Endothelial cell of umbilical vein (primary cell): ENCODE results near the gene ADH1C. TPM values are rescaled to one million over a fixed set of nuclear protein-coding genes. Genes with fewer than 3 reads are reported as not detected.

Experiments
- BruUV-seq: library from RNA; stranded (reverse); fragments of 400-500 nt; replicated peaks from 2 replicates; lab custom pipeline; 2021; lab: Mats Ljungman, UMichigan
- CTCF ChIA-PET: fragments of 300-600, 350-600 bp; sonication (Branson Sonifier 250); formaldehyde crosslinking; loops from one replicate; lab custom pipeline; 2021; ENCODE audit warnings: antibody characterized with exemption, inconsistent platforms; lab: Charles Lee
- POLR2A ChIA-PET: fragments of 300-600, 350-600 bp; sonication (Branson Sonifier 250); formaldehyde crosslinking; loops from one replicate; lab custom pipeline; 2021; ENCODE audit warnings: antibody characterized with exemption, inconsistent platforms; lab: Charles Lee
- DNase-seq: peaks from one replicate; pipeline ENCODE4 v3.0.0-alpha.2; 2011; ENCODE audit warnings: low read depth, low spot score
- FAIRE-seq: peaks from 2 replicates; lab custom pipeline; 2011; peaks lifted over from hg19 to GRCh38; lab: Jason Lieb, UNC
- H2AFZ ChIP-seq: 2 replicates; pipeline ENCODE4 v1.6.0; 2012; ENCODE audit warnings: low read depth, low read length, control low read depth, inconsistent platforms
- H3K27ac ChIP-seq: 2 replicates; pipeline ENCODE4 v1.5.1; 2011; ENCODE audit warnings: low read depth, mild to moderate bottlenecking, control low read depth, low read length, moderate library complexity; ENCODE audit not compliant: insufficient read depth
- H3K27me3 ChIP-seq, 2 experiments: 2 replicates each; pipeline versions ENCODE4 v1.6.0 to v1.6.1; 2011; ENCODE audit warnings: low read length in 2 of 2, mixed read lengths in 1 of 2; ENCODE audit not compliant: control insufficient read depth in 2 of 2, insufficient read depth in 2 of 2
- H3K36me3 ChIP-seq, 2 experiments: 2 replicates in 1 of 2; 3 replicates in 1 of 2; pipeline ENCODE4 v1.5.1; 2011; ENCODE audit warnings: low read length in 2 of 2, mild to moderate bottlenecking in 1 of 2, moderate library complexity in 1 of 2; ENCODE audit not compliant: control insufficient read depth in 2 of 2, insufficient read depth in 2 of 2; ENCODE audit errors: extremely low read depth in 1 of 2
- H3K4me1 ChIP-seq: 3 replicates; pipeline ENCODE4 v1.5.1; 2011; ENCODE audit warnings: mild to moderate bottlenecking, low read length; ENCODE audit not compliant: control insufficient read depth, insufficient read depth; ENCODE audit errors: extremely low read depth
- H3K4me2 ChIP-seq: 2 replicates; pipeline ENCODE4 v1.6.1; 2011; ENCODE audit warnings: low read length, control low read depth, mixed read lengths; ENCODE audit not compliant: insufficient read depth
- H3K4me3 ChIP-seq, 3 experiments: fragments of 200-600 bp in 1 of 3; sonication (generic), shearing (Covaris generic) in 1 of 3; replicated peaks in 1 of 3; 2 replicates each; pipeline ENCODE4 v1.5.1; 2011 to 2016; ENCODE audit warnings: control low read depth in 3 of 3, low read length in 3 of 3, mild to moderate bottlenecking in 2 of 3, inconsistent platforms in 1 of 3, low read depth in 1 of 3, moderate library complexity in 1 of 3; ENCODE audit not compliant: insufficient read depth in 1 of 3
- H3K79me2 ChIP-seq: 2 replicates; pipeline ENCODE4 v1.6.0; 2012; ENCODE audit warnings: low read length, inconsistent platforms; ENCODE audit not compliant: control insufficient read depth, insufficient read depth
- H3K9ac ChIP-seq: replicated peaks from 2 replicates; pipeline ENCODE3; 2011; ENCODE audit warnings: low read length, control low read depth; ENCODE audit not compliant: insufficient read depth; ENCODE audit errors: extremely low read depth
- H3K9me1 ChIP-seq: replicated peaks from 3 replicates; pipeline ENCODE4 v1.6.0; 2011; ENCODE audit warnings: mild to moderate bottlenecking, low read length; ENCODE audit not compliant: control insufficient read depth, insufficient read depth; ENCODE audit errors: extremely low read depth
- H3K9me3 ChIP-seq: replicated peaks from 2 replicates; pipeline ENCODE4 v1.5.1; 2012; ENCODE audit warnings: low read length, inconsistent platforms; ENCODE audit not compliant: control insufficient read depth, insufficient read depth
- H4K20me1 ChIP-seq: replicated peaks from 2 replicates; pipeline ENCODE3; 2011; ENCODE audit warnings: mild to moderate bottlenecking, low read length; ENCODE audit not compliant: control insufficient read depth, insufficient read depth; ENCODE audit errors: extremely low read depth
- CTCF ChIP-seq, 2 donors: IDR thresholded peaks; 1 replicate in 1 of 2; 2 replicates in 1 of 2; pipeline ENCODE4 v1.5.1; 2011; ENCODE audit warnings: low read length in 2 of 2, mild to moderate bottlenecking in 2 of 2, moderate library complexity in 2 of 2, control low read depth in 1 of 2, inconsistent platforms in 1 of 2, low read depth in 1 of 2; ENCODE audit not compliant: insufficient read depth in 1 of 2; ENCODE audit errors: extremely low read depth in 1 of 2
- EZH2 ChIP-seq: IDR thresholded peaks from 2 replicates; pipeline ENCODE4 v1.6.1; 2012; ENCODE audit warnings: borderline replicate concordance, low read depth, mild to moderate bottlenecking, moderate library complexity, low read length, inconsistent platforms; ENCODE audit not compliant: severe bottlenecking
- FOS ChIP-seq: IDR thresholded peaks from 2 replicates; pipeline ENCODE4 v1.6.1; 2011; ENCODE audit warnings: mild to moderate bottlenecking, low read length, moderate library complexity, borderline replicate concordance; ENCODE audit not compliant: insufficient read depth
- GATA2 ChIP-seq: IDR thresholded peaks from 2 replicates; pipeline ENCODE4 v1.7.0; 2011; ENCODE audit warnings: low read depth, mild to moderate bottlenecking, moderate library complexity, mixed read lengths, low read length; ENCODE audit not compliant: insufficient read length, insufficient read depth
- JUN ChIP-seq: IDR thresholded peaks from 2 replicates; pipeline ENCODE4 v1.6.1; 2011; ENCODE audit warnings: borderline replicate concordance, low read depth; ENCODE audit not compliant: insufficient read length, insufficient read depth
- MAX ChIP-seq: IDR thresholded peaks from 2 replicates; pipeline ENCODE4 v1.6.1; 2011; ENCODE audit not compliant: insufficient read depth, insufficient read length
- POLR2A ChIP-seq: IDR thresholded peaks from 2 replicates; pipeline ENCODE4 v1.6.1; 2012; ENCODE audit warnings: low read depth, mild to moderate bottlenecking, control low read depth, low read length
- POLR2AphosphoS5 ChIP-seq: IDR thresholded peaks from 2 replicates; pipeline ENCODE4 v1.6.1; 2012; ENCODE audit warnings: low read depth, mild to moderate bottlenecking, control low read depth, low read length, moderate library complexity; ENCODE audit not compliant: insufficient read depth
- dilution Hi-C: fragments of 300-500 bp; cut with MboI; formaldehyde crosslinking; loops from one replicate; pipeline ENCODE4 v1.15.0; 2019; ENCODE audit warnings: low sequenced_read_pairs; ENCODE audit not compliant: extremely low pct_ligation_motif_present
- intact Hi-C: fragments of 100-400 bp; cut with micrococcal nuclease; formaldehyde crosslinking; loops from one replicate; pipeline ENCODE4 v1.10.0; 2022
- polyA plus RNA-seq, 4 experiments: library from polyadenylated mRNA; depleted of rRNA in 3 of 4; stranded (reverse) in 3 of 4; unstranded in 1 of 4; fragments of >200 nt; gene quantifications; 2 replicates each; pipeline versions ENCODE4 v1.2.1 to v1.2.3, GENCODE V29; 2011 to 2012; ENCODE audit warnings: missing spikeins in 1 of 4
- total RNA-seq: library from RNA; stranded (reverse); gene quantifications from 2 replicates; pipeline ENCODE4 v1.2.3, GENCODE V29; 2021

ADH1C gene
- total and polyA plus RNA-seq, 2 donors (not counting 3 experiments of a cell fraction or from before 2014, with no cell fraction given) = not detected

DNA sequence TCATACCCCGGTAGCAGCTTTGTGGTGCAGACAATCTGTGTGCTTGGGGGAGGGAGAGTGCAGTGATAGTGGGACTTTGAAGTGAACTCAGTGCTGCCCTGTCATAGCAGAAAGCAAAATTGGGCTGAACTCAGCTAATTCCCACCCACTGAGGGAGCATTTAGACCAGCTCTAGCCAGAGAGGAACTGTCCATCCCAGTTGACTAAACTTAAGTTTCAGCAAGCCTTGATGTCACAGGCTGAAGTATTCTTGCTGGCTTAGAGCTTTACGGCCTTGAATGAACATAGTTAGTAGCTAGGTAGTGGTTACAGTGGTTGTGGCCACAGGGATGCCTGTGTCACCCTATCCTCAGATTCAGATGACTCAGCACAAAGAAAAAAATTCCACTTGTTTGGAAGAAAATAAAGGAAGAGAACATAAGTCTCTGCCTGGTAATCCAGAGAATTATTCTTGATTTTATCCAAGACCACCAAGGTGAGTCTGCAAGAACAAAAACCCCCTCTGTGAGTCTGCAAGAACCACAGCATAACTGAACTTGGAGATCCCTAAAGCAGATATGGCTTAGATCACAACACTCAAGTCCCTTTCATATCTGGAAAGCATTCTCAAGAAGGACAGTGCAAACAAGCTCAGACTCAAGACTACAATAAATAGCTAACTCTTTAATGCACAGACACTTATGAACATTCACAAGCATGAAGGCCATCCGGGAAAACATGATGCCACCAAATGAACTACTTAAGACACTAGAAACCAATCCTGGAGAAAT is 43.2 kb upstream of the ADH1C start:
- no peak overlapping the region for H2AFZ ChIP-seq
- no peak overlapping the region for H3K4me3 ChIP-seq
- POLR2A ChIA-PET = no interaction called here
- peaks cover 0 to 5% of the 10 kb centered on the region in 2 experiments for H3K27me3 ChIP-seq
- no peak overlapping the region for H3K27ac ChIP-seq
- no peaks in the 10 kb centered on the region for H3K4me1 ChIP-seq
- no peaks in the 10 kb centered on the region for H3K9me3 ChIP-seq
- no TSS peak for BruUV-seq
- CTCF ChIA-PET = interaction anchor here (1.7 kb wide), 1 partner anchor 9 kb away, joined by 6 read pairs; no protein-coding TSS in a partner anchor
- no peak overlapping the region for H3K4me2 ChIP-seq
- FAIRE-seq = no peak
- intact Hi-C loops (no loop called here), dilution Hi-C loops (no loop called here)
- TF ChIP-seq EZH2 (no peak), POLR2AphosphoS5 (no peak), GATA2 (no peak), POLR2A (no peak), CTCF (IDR thresholded peaks at IDR 0.05; ENCODE audit: extremely low read depth in 1 of 2, insufficient read depth in 1 of 2, low read depth in 1 of 2, low read length in 2 of 2) (no peak), JUN (no peak), FOS (no peak), MAX (no peak)
- H3K36me3 ChIP-seq = no peaks in the 10 kb centered on the region
- H3K9ac ChIP-seq = no peak overlapping the region
- no peaks in the 10 kb centered on the region for H3K79me2 ChIP-seq
- H4K20me1 ChIP-seq = no peaks in the 10 kb centered on the region
- DNase-seq = no peak
- no peaks in the 10 kb centered on the region for H3K9me1 ChIP-seq
